ENCODE measurements around the gene CLDN22. TPM values are rescaled to one million over a fixed set of nuclear protein-coding genes. Genes with fewer than 3 reads are reported as not detected.
"Not testable (repeated sequence)": the region's sequence is repeated elsewhere in the genome, so short reads cannot be mapped to it uniquely, and the experiment has no call there.

The CLDN22 gene
- total and polyA plus RNA-seq, 12 donors, result not detected

- WGBS, 4 donors, result 43 to 75% (median 69%) methylated on average over 2 of the region's 2 CpGs
- no peaks in the 10 kb centered on the region for H3K36me3 ChIP-seq (replicated peaks in 1 of 2)
- no peaks in the 10 kb centered on the region for H3K4me1 ChIP-seq (replicated peaks in 1 of 2)
- no peaks in the 10 kb centered on the region for H3K27me3 ChIP-seq
- H3K27ac ChIP-seq, result no peak overlapping the region
- intact Hi-C loops (cut with DNase I), result no loop called here
- DNase-seq, result no peak
- no peaks in the 10 kb centered on the region for H3K9me3 ChIP-seq (replicated peaks in 1 of 3)
- no peak overlapping the region for H3K4me3 ChIP-seq
- TF ChIP-seq, protein P1, sequence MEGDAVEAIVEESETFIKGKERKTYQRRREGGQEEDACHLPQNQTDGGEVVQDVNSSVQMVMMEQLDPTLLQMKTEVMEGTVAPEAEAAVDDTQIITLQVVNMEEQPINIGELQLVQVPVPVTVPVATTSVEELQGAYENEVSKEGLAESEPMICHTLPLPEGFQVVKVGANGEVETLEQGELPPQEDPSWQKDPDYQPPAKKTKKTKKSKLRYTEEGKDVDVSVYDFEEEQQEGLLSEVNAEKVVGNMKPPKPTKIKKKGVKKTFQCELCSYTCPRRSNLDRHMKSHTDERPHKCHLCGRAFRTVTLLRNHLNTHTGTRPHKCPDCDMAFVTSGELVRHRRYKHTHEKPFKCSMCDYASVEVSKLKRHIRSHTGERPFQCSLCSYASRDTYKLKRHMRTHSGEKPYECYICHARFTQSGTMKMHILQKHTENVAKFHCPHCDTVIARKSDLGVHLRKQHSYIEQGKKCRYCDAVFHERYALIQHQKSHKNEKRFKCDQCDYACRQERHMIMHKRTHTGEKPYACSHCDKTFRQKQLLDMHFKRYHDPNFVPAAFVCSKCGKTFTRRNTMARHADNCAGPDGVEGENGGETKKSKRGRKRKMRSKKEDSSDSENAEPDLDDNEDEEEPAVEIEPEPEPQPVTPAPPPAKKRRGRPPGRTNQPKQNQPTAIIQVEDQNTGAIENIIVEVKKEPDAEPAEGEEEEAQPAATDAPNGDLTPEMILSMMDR (IDR thresholded peaks at IDR 0.05), result no peak
- TF ChIP-seq POLR2A (IDR thresholded peaks at IDR 0.05), result no peak
These were observed 6.8 kb upstream of the CLDN22 start for GRCh38 chr4:183326853-183327252.

- H3K27me3 ChIP-seq; DNase-seq; H3K4me1 ChIP-seq (replicated peaks in 1 of 2); H3K27ac ChIP-seq; H3K4me3 ChIP-seq; intact Hi-C loops (cut with DNase I); H3K9me3 ChIP-seq (replicated peaks in 1 of 3); H3K36me3 ChIP-seq (replicated peaks in 1 of 2): not testable (repeated sequence)
- WGBS, 4 donors, result 87 to 89% (median 88%) methylated on average over 6 of the region's 6 CpGs
These were observed 6.3 kb upstream of the CLDN22 start for GRCh38 chr4:183326387-183326786.

- 88 to 95% (median 95%) methylated on average over 7 of the region's 7 CpGs for WGBS, 4 donors
- H3K9me3 ChIP-seq (replicated peaks in 1 of 3), result no peaks in the 10 kb centered on the region
- H3K4me1 ChIP-seq (replicated peaks in 1 of 2), result no peaks in the 10 kb centered on the region
- DNase-seq, result peak in 1 of 7 donors; percentile 33
- TF ChIP-seq POLR2A (IDR thresholded peaks at IDR 0.05), result no peak
- TF ChIP-seq, protein P1 (IDR thresholded peaks at IDR 0.05), result no peak
- no peaks in the 10 kb centered on the region for H3K36me3 ChIP-seq (replicated peaks in 1 of 2)
- intact Hi-C loops (cut with DNase I), result no loop called here
- no peak overlapping the region for H3K4me3 ChIP-seq
- no peaks in the 10 kb centered on the region for H3K27me3 ChIP-seq
- no peak overlapping the region for H3K27ac ChIP-seq
These were observed 4.5 kb upstream of the CLDN22 start for GRCh38 chr4:183324619-183325018.

DNA sequence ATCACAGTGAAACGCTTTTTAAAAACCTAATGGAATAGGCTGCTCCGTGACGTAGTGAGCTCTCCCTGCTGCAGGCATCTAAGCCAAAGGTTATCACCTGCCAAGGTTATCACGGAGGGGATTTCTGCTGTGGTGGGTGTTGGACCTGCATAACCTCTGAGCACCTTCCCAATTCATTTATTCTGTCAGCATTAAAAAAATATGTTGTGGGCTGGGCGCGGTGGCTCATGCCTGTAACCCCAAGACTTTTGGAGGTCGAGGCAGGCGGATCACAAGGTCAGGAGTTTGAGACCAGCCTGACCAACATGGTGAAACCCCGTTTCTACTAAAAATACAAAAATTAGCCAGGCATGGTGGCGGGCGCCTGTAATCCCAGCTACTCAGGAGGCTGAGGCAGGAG, 4.0 kb upstream of the CLDN22 start:
- intact Hi-C loops (cut with DNase I); H3K36me3 ChIP-seq (replicated peaks in 1 of 2); H3K4me1 ChIP-seq (replicated peaks in 1 of 2); H3K27me3 ChIP-seq; H3K4me3 ChIP-seq; H3K9me3 ChIP-seq (replicated peaks in 1 of 3); H3K27ac ChIP-seq: not testable (repeated sequence)
- peak in 1 of 7 donors; percentile 15 for DNase-seq
- WGBS, 4 donors, result 93 to 98% (median 94%) methylated on average over 11 of the region's 11 CpGs

DNA sequence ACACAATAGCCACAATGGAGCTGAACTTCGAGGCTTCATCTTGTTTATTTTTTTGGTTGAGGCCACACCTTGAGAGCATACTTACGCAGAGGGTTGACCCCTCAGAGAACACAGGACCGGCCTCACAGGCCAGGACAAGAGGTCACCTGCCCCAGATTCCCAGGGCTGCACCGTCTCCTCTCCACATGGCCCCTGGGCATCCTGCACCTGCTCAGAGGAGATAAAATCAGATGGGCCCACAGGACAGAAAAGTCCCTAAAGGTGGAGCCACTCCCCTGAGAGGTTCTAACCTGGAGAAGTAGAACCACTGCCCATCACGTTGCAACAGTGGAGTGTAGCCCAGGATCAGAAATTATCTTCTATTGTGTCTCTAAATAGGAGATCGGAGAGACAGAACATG, 3.2 kb upstream of the CLDN22 start:
- intact Hi-C loops (cut with DNase I), result no loop called here
- no peak for TF ChIP-seq POLR2A (IDR thresholded peaks at IDR 0.05)
- TF ChIP-seq, protein P1 (IDR thresholded peaks at IDR 0.05), result no peak
- Histone ChIP-seq H3K4me3 (no peak overlapping the region), H3K27ac (no peak overlapping the region), H3K9me3 (replicated peaks in 1 of 3) (no peaks in the 10 kb centered on the region), H3K27me3 (no peaks in the 10 kb centered on the region), H3K36me3 (replicated peaks in 1 of 2) (no peaks in the 10 kb centered on the region), H3K4me1 (replicated peaks in 1 of 2) (no peaks in the 10 kb centered on the region)
- 88 to 93% (median 92%) methylated on average over 6 of the region's 6 CpGs for WGBS, 4 donors
- DNase-seq, result peak in 1 of 7 donors; percentile 21
